ENCODE data around the gene DSN1.

DSN1 gene

DNA sequence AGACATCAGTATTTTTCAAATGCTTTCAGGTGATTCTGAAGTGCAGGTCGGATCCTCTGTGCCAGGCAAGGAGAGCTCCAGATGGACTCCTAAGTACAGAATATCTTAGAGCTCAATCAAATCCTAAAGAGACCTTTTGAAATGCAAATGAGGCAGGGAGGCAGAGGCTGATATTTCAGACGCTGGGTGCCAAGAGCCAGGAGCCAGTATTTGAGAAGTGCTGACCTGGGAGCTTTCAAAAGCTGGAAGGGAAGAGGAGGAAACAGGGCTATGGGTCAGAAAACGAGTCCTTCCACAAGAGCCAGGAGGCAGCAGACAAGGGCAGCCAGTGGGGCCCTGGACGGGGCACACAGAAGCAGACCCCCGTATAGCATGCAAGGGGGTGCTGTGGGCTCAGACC is 46.1 kb upstream of the DSN1 start:
- H2AK5ac ChIP-seq (ENCODE audit: low read length): peak overlapping the region; percentile 32
- peak; percentile 44 for DNase-seq
- H3K27me3 ChIP-seq (ENCODE audit: insufficient read depth, low read length, poor library complexity): no peaks in the 10 kb centered on the region
- peak overlapping the region; percentile 13 for H3K4me2 ChIP-seq (ENCODE audit: low read length)
- peaks cover 6% of the 10 kb centered on the region for H3K36me3 ChIP-seq (ENCODE audit: control insufficient read depth, insufficient read depth, low read length)
- H4K8ac ChIP-seq (ENCODE audit: low read depth, low read length): no peak overlapping the region
- no peak overlapping the region for H3K4me3 ChIP-seq (ENCODE audit: low read length)
- H3K4ac ChIP-seq (ENCODE audit: low read depth, low read length): no peak overlapping the region
- H2BK120ac ChIP-seq (ENCODE audit: low read depth, low read length): no peak overlapping the region
- H2BK5ac ChIP-seq (ENCODE audit: low read length): no peak overlapping the region
- no CpG with 5 or more reads among the region's 5 CpGs for WGBS (ENCODE audit: extremely low coverage, insufficient coverage, low lambda C conversion rate)
- H3K79me2 ChIP-seq (ENCODE audit: control insufficient read depth, insufficient read depth, low read length): no peaks in the 10 kb centered on the region
- H3K79me1 ChIP-seq (ENCODE audit: low read length): no peaks in the 10 kb centered on the region
- H4K5ac ChIP-seq (ENCODE audit: low read length): no peak overlapping the region
- peak overlapping the region; percentile 51 for H3K9ac ChIP-seq (ENCODE audit: low read length)
- no peak overlapping the region for H3K27ac ChIP-seq (ENCODE audit: low read depth, low read length)
- H3K18ac ChIP-seq (ENCODE audit: low read length): peak overlapping the region; percentile 20
- H3K56ac ChIP-seq (ENCODE audit: low read length): peak overlapping the region; percentile 58
- H2BK15ac ChIP-seq (replicated peaks; ENCODE audit: low read depth): no peak overlapping the region
- H3K23ac ChIP-seq (ENCODE audit: low read length): no peak overlapping the region
- peaks cover 19% of the 10 kb centered on the region for H3K4me1 ChIP-seq (ENCODE audit: control insufficient read depth, low read depth, low read length)

DNA sequence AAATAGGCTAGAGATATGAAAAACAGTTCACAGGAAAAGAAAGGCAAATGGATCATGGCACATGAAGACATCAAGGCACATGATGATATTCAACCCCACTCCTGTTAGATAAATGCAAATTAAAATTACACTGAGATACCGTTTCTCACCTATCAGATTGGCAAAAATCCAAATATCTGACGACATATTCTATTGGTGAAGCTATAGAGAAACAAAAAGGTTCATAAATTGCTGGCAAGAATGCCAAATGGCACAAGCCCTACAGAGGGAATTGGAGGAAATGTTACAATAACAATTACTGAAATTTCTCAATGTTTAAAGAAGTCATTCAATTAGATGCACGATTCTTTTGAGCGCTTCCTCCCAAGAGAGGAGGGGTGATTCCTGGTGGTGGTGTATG is 45.3 kb upstream of the DSN1 start:
- no peak for DNase-seq
- Histone ChIP-seq H2AK5ac (ENCODE audit: low read length) (no peak overlapping the region), H3K79me2 (ENCODE audit: control insufficient read depth, insufficient read depth, low read length) (no peaks in the 10 kb centered on the region), H3K4me1 (ENCODE audit: control insufficient read depth, low read depth, low read length) (peaks cover 19% of the 10 kb centered on the region), H3K36me3 (ENCODE audit: control insufficient read depth, insufficient read depth, low read length) (peaks cover 6% of the 10 kb centered on the region), H3K4ac (ENCODE audit: low read depth, low read length) (no peak overlapping the region), H3K9ac (ENCODE audit: low read length) (no peak overlapping the region), H2BK120ac (ENCODE audit: low read depth, low read length) (no peak overlapping the region), H3K27me3 (ENCODE audit: insufficient read depth, low read length, poor library complexity) (no peaks in the 10 kb centered on the region), H3K23ac (ENCODE audit: low read length) (no peak overlapping the region), H4K8ac (ENCODE audit: low read depth, low read length) (no peak overlapping the region), H4K5ac (ENCODE audit: low read length) (no peak overlapping the region), H3K18ac (ENCODE audit: low read length) (no peak overlapping the region), H3K56ac (ENCODE audit: low read length) (no peak overlapping the region), H3K4me3 (ENCODE audit: low read length) (no peak overlapping the region), H2BK15ac (replicated peaks; ENCODE audit: low read depth) (no peak overlapping the region), H3K79me1 (ENCODE audit: low read length) (no peaks in the 10 kb centered on the region), H2BK5ac (ENCODE audit: low read length) (no peak overlapping the region), H3K27ac (ENCODE audit: low read depth, low read length) (no peak overlapping the region), H3K4me2 (ENCODE audit: low read length) (no peak overlapping the region)
- WGBS (ENCODE audit: extremely low coverage, insufficient coverage, low lambda C conversion rate): no CpG with 5 or more reads among the region's 4 CpGs

DNA sequence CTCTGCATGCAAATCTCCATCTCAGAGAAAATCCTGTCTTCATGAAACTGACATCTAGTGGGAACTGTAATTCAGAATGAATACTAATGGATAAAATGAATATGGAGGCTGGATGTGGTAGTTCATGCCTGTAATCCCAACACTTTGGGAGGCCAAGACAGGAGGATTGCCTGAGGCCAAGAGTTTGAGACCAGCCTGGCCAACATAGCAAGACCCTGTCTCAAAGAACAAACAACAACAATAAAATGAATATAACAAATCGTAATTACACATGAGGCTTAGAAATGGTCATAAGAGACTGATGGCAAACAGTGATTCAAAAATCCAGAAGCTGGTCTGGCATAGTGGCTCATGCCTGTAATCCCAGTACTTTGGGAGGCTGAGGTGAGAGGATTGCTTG is 44.6 kb upstream of the DSN1 start:
- H3K27me3 ChIP-seq (ENCODE audit: insufficient read depth, low read length, poor library complexity): no peaks in the 10 kb centered on the region
- H3K79me2 ChIP-seq (ENCODE audit: control insufficient read depth, insufficient read depth, low read length): no peaks in the 10 kb centered on the region
- H3K36me3 ChIP-seq (ENCODE audit: control insufficient read depth, insufficient read depth, low read length): peaks cover 6% of the 10 kb centered on the region
- no peak overlapping the region for H2BK5ac ChIP-seq (ENCODE audit: low read length)
- no peak overlapping the region for H3K4me3 ChIP-seq (ENCODE audit: low read length)
- no peak overlapping the region for H4K5ac ChIP-seq (ENCODE audit: low read length)
- no peak overlapping the region for H3K4ac ChIP-seq (ENCODE audit: low read depth, low read length)
- H2AK5ac ChIP-seq (ENCODE audit: low read length): no peak overlapping the region
- no peak for DNase-seq
- H3K18ac ChIP-seq (ENCODE audit: low read length): no peak overlapping the region
- H3K56ac ChIP-seq (ENCODE audit: low read length): no peak overlapping the region
- WGBS (ENCODE audit: extremely low coverage, insufficient coverage, low lambda C conversion rate): no CpG with 5 or more reads among the region's 1 CpG
- H4K8ac ChIP-seq (ENCODE audit: low read depth, low read length): no peak overlapping the region
- H3K23ac ChIP-seq (ENCODE audit: low read length): no peak overlapping the region
- no peak overlapping the region for H2BK15ac ChIP-seq (replicated peaks; ENCODE audit: low read depth)
- H3K4me1 ChIP-seq (ENCODE audit: control insufficient read depth, low read depth, low read length): peaks cover 19% of the 10 kb centered on the region
- no peaks in the 10 kb centered on the region for H3K79me1 ChIP-seq (ENCODE audit: low read length)
- H2BK120ac ChIP-seq (ENCODE audit: low read depth, low read length): no peak overlapping the region
- no peak overlapping the region for H3K9ac ChIP-seq (ENCODE audit: low read length)
- no peak overlapping the region for H3K27ac ChIP-seq (ENCODE audit: low read depth, low read length)
- H3K4me2 ChIP-seq (ENCODE audit: low read length): no peak overlapping the region

DNA sequence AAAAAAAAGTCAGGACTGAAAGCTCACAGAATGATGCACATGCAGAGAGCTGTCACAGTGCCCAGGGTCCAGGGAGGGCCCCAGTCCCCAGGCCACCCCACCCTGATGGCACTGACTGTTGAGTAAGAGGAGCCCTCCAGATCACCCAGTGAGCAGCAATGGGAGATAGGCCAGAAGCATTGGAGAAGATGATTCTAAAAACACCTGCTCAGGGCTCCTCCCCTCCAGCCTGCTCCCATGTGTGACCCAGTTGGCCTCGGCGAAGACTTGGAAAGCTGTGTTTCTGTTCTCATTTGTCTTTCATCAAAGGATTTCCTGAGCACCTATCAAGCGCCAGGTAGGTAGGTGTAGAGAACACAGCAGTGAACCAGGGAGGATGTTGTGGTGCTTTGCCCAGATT is 43.9 kb upstream of the DSN1 start:
- H3K4me1 ChIP-seq (ENCODE audit: control insufficient read depth, low read depth, low read length): peaks cover 19% of the 10 kb centered on the region
- H3K4me2 ChIP-seq (ENCODE audit: low read length): no peak overlapping the region
- no peak overlapping the region for H3K4me3 ChIP-seq (ENCODE audit: low read length)
- H2BK15ac ChIP-seq (replicated peaks; ENCODE audit: low read depth): no peak overlapping the region
- WGBS (ENCODE audit: extremely low coverage, insufficient coverage, low lambda C conversion rate): no CpG with 5 or more reads among the region's 3 CpGs
- H3K23ac ChIP-seq (ENCODE audit: low read length): no peak overlapping the region
- no peak overlapping the region for H2AK5ac ChIP-seq (ENCODE audit: low read length)
- no peaks in the 10 kb centered on the region for H3K27me3 ChIP-seq (ENCODE audit: insufficient read depth, low read length, poor library complexity)
- H3K36me3 ChIP-seq (ENCODE audit: control insufficient read depth, insufficient read depth, low read length): peaks cover 7% of the 10 kb centered on the region
- H2BK5ac ChIP-seq (ENCODE audit: low read length): no peak overlapping the region
- H3K56ac ChIP-seq (ENCODE audit: low read length): no peak overlapping the region
- H2BK120ac ChIP-seq (ENCODE audit: low read depth, low read length): no peak overlapping the region
- H4K8ac ChIP-seq (ENCODE audit: low read depth, low read length): no peak overlapping the region
- no peak overlapping the region for H3K9ac ChIP-seq (ENCODE audit: low read length)
- H4K5ac ChIP-seq (ENCODE audit: low read length): no peak overlapping the region
- no peak overlapping the region for H3K4ac ChIP-seq (ENCODE audit: low read depth, low read length)
- no peaks in the 10 kb centered on the region for H3K79me1 ChIP-seq (ENCODE audit: low read length)
- no peak overlapping the region for H3K18ac ChIP-seq (ENCODE audit: low read length)
- H3K27ac ChIP-seq (ENCODE audit: low read depth, low read length): no peak overlapping the region
- DNase-seq: no peak
- H3K79me2 ChIP-seq (ENCODE audit: control insufficient read depth, insufficient read depth, low read length): no peaks in the 10 kb centered on the region

DNA sequence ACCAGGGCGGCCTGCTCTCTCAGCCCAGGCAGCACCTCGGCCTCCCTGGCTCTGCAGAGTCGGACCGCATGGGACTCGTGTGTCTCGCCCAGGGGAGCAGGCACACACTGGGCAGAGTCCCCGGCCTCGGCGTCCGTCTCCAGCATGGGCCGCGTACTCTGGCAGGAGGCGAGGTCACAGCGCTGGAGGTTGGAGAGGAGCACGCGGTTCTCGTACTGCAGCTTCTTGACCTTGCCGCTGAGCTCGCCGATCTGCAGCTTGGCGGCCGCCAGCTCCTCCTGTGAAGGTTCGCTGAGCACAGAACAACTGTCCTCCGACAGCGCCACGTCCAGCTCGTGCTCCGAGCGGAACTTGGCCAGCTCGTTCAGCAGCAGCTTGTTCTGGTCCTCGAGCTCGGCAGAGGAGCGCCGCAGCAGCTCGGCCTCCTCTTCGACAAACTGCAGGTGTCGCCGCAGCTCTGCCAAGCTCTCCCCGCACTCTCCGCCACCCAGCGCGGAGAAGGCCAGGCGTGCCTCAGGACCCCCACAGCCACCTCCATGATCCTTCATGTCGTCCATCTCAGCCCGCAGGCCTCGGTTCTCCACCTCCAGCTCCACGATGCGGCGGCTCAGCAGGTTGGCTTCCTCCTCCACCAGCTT is 42.0 kb upstream of the DSN1 start:
- no peak overlapping the region for H2AK5ac ChIP-seq (ENCODE audit: low read length)
- H3K36me3 ChIP-seq (ENCODE audit: control insufficient read depth, insufficient read depth, low read length): peaks cover 8% of the 10 kb centered on the region
- no peak overlapping the region for H3K23ac ChIP-seq (ENCODE audit: low read length)

More for the DNA sequence above, 42.0 kb upstream of the DSN1 start:
- no peak overlapping the region for H2BK5ac ChIP-seq (ENCODE audit: low read length)
- H3K27ac ChIP-seq (ENCODE audit: low read depth, low read length): no peak overlapping the region
- H2BK15ac ChIP-seq (replicated peaks; ENCODE audit: low read depth): no peak overlapping the region
- peaks cover 13% of the 10 kb centered on the region for H3K4me1 ChIP-seq (ENCODE audit: control insufficient read depth, low read depth, low read length)
- H3K4me2 ChIP-seq (ENCODE audit: low read length): no peak overlapping the region
- H2BK120ac ChIP-seq (ENCODE audit: low read depth, low read length): no peak overlapping the region
- H3K79me2 ChIP-seq (ENCODE audit: control insufficient read depth, insufficient read depth, low read length): no peaks in the 10 kb centered on the region
- no peak overlapping the region for H3K4me3 ChIP-seq (ENCODE audit: low read length)
- no peak overlapping the region for H3K4ac ChIP-seq (ENCODE audit: low read depth, low read length)
- no peaks in the 10 kb centered on the region for H3K79me1 ChIP-seq (ENCODE audit: low read length)
- no peak overlapping the region for H4K5ac ChIP-seq (ENCODE audit: low read length)
- H3K9ac ChIP-seq (ENCODE audit: low read length): no peak overlapping the region
- DNase-seq: no peak
- no peak overlapping the region for H3K56ac ChIP-seq (ENCODE audit: low read length)
- no peaks in the 10 kb centered on the region for H3K27me3 ChIP-seq (ENCODE audit: insufficient read depth, low read length, poor library complexity)
- no CpG with 5 or more reads among the region's 49 CpGs for WGBS (ENCODE audit: extremely low coverage, insufficient coverage, low lambda C conversion rate)
- no peak overlapping the region for H4K8ac ChIP-seq (ENCODE audit: low read depth, low read length)
- H3K18ac ChIP-seq (ENCODE audit: low read length): no peak overlapping the region
